Measurements from ENCODE around the gene ETNPPL.

DNA sequence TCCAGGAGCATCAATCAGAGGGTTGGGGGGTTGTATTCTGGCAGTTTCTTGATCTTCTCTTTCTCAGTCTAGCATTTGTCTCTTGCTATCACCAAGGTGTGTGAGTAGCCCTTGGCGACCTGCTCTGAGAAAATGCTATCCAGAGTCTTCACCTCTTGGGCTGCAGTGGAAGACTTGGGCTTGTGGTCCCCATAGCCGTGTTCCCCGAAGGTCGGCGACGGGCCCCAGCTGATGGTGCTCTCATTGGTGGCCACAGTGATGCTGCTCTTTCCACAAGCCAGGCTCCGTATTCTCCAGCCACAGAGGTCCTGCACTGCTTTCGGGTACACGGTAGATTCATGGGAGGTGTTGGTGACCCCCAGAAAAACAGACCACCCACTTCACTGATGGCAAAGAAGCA lies 25.9 kb upstream of the ETNPPL start:
- TF ChIP-seq CTCF (IDR thresholded peaks at IDR 0.05; ENCODE audit: poor library complexity, severe bottlenecking): no peak
- no peak for TF ChIP-seq POLR2AphosphoS5 (IDR thresholded peaks at IDR 0.05)
- TF ChIP-seq TAF1 (IDR thresholded peaks at IDR 0.05; ENCODE audit: low read depth): no peak
- TF ChIP-seq EZH2 (IDR thresholded peaks at IDR 0.05; ENCODE audit: borderline replicate concordance, insufficient read depth, low read length, poor library complexity, severe bottlenecking): no peak
- TF ChIP-seq EP300 (conservative IDR thresholded peaks at IDR 0.05; ENCODE audit: poor library complexity, severe bottlenecking): no peak
- TF ChIP-seq RAD21 (conservative IDR thresholded peaks at IDR 0.05): no peak

All from neural cell (in vitro differentiated cells).